ENCODE results near the gene MPPED2. TPM values are rescaled to one million over a fixed set of nuclear protein-coding genes. Genes with fewer than 3 reads are reported as not detected.

MPPED2 gene
- total RNA-seq, 4 donors from 2014 or later, result 2.2 to 4.6 (median 3.3) TPM

DNA sequence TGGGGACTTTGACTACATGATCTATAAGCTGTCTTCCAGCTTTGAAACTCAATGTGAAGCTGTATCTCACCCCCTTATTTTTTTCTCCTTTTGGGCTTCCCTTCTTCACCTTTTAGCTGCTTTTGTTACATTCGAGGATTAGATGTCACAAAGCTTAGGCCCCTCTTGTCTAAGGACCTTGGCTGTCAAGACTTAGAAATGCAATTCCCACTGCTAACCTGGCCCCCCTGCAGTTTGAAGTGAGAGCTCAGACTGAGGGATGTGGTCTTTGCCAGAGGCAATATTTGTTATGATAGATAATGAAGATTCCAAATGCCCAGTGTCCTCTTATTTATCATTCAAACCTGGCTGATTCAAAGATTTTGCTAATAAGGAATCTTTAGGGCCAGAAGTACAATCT lies 135.0 kb downstream of the MPPED2 start:
- intact Hi-C loops (cut with DNase I), result no loop called here
- WGBS, result 88% methylated on average over 1 of the region's 1 CpG
- TF ChIP-seq, protein P1, sequence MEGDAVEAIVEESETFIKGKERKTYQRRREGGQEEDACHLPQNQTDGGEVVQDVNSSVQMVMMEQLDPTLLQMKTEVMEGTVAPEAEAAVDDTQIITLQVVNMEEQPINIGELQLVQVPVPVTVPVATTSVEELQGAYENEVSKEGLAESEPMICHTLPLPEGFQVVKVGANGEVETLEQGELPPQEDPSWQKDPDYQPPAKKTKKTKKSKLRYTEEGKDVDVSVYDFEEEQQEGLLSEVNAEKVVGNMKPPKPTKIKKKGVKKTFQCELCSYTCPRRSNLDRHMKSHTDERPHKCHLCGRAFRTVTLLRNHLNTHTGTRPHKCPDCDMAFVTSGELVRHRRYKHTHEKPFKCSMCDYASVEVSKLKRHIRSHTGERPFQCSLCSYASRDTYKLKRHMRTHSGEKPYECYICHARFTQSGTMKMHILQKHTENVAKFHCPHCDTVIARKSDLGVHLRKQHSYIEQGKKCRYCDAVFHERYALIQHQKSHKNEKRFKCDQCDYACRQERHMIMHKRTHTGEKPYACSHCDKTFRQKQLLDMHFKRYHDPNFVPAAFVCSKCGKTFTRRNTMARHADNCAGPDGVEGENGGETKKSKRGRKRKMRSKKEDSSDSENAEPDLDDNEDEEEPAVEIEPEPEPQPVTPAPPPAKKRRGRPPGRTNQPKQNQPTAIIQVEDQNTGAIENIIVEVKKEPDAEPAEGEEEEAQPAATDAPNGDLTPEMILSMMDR (IDR thresholded peaks at IDR 0.05), result no peak
- TF ChIP-seq POLR2AphosphoS5 (IDR thresholded peaks at IDR 0.05) (no peak), POLR2A (IDR thresholded peaks at IDR 0.05; ENCODE audit: low read depth) (no peak), EP300 (IDR thresholded peaks at IDR 0.05) (no peak)
- no peaks in the 10 kb centered on the region for H3K36me3 ChIP-seq
- no peaks in the 10 kb centered on the region for H3K9me3 ChIP-seq
- H3K27me3 ChIP-seq, result no peaks in the 10 kb centered on the region
- no peak overlapping the region for H3K4me3 ChIP-seq
- no peak for DNase-seq (ENCODE audit: extremely low spot score)
- no peak overlapping the region for H3K27ac ChIP-seq (replicated peaks in 1 of 4)
- H3K4me1 ChIP-seq, result peaks cover 22 to 33% (median 26%) of the 10 kb centered on the region in 4 donors

DNA sequence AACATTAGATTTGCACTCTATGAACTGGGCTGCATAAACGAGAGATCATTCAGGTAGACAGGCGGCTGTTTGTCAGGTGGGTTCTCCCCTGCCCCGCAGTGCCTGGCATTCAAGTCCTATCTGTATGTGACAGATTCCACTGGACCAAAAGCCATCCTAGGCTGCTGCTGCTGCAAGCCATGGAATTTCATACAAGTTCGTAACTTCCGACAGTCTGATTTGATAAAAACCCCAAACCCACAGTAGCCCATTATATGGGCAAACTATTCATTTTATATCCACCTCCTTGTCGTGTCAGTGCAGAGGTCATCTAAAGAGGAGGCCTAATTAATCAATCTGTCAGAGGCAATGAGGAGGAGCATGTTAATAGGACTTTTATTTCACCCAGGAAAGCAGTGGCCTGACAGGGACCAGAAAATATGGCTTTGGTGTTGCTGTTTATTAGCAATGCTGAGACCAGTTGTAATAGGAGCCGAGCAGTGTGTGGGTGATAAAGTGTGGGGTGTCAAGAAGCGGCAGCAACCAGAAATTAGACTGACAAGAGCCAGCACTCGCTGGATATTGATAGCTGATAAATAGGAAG lies 139.0 kb downstream of the MPPED2 start:
- H3K36me3 ChIP-seq, result no peaks in the 10 kb centered on the region

DNA sequence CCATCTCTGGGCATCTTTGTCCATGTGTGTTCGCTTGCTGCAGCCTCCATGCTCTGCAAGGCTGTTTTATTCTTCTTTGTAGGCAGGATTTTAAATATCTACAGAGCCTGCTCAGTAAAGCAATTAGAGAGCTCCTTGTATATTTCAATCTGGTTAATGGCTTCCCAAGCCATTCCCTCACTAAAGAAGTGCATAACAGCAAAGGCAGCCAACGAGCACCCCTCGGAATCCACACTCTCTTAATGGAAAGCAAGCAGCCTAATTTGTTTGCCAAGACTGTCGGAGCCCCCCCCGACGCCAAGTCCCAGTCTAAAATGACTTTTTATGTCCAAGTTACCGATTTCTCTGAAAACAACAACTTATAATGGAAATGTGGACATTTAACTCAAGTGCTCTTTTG lies 139.6 kb downstream of the MPPED2 start:
- no peaks in the 10 kb centered on the region for H3K27me3 ChIP-seq
- H3K36me3 ChIP-seq, result no peaks in the 10 kb centered on the region
- H3K4me1 ChIP-seq, result peaks cover 0 to 9% (median under 1%) of the 10 kb centered on the region in 4 donors
- H3K27ac ChIP-seq (replicated peaks in 1 of 4), result no peak overlapping the region
- 83% methylated on average over 7 of the region's 7 CpGs for WGBS
- no peak for DNase-seq (ENCODE audit: extremely low spot score)
- no peak overlapping the region for H3K4me3 ChIP-seq
- TF ChIP-seq, protein P1 (IDR thresholded peaks at IDR 0.05), result no peak
- TF ChIP-seq EP300 (IDR thresholded peaks at IDR 0.05) (no peak), POLR2A (IDR thresholded peaks at IDR 0.05; ENCODE audit: low read depth) (no peak), POLR2AphosphoS5 (IDR thresholded peaks at IDR 0.05) (no peak)
- H3K9me3 ChIP-seq, result no peaks in the 10 kb centered on the region
- intact Hi-C loops (cut with DNase I), result no loop called here

More for the DNA sequence above, 139.0 kb downstream of the MPPED2 start:
- Histone ChIP-seq H3K9me3 (no peaks in the 10 kb centered on the region), H3K4me3 (no peak overlapping the region), H3K27ac (replicated peaks in 1 of 4) (no peak overlapping the region), H3K4me1 (peaks cover 0 to 12% (median 5%) of the 10 kb centered on the region in 4 donors), H3K27me3 (no peaks in the 10 kb centered on the region)
- intact Hi-C loops (cut with DNase I), result no loop called here
- DNase-seq (ENCODE audit: extremely low spot score), result no peak
- TF ChIP-seq POLR2A (IDR thresholded peaks at IDR 0.05; ENCODE audit: low read depth) (no peak), EP300 (IDR thresholded peaks at IDR 0.05) (no peak), POLR2AphosphoS5 (IDR thresholded peaks at IDR 0.05) (no peak)
- TF ChIP-seq, protein P1 (IDR thresholded peaks at IDR 0.05), result no peak
- 82% methylated on average over 9 of the region's 9 CpGs for WGBS

DNA sequence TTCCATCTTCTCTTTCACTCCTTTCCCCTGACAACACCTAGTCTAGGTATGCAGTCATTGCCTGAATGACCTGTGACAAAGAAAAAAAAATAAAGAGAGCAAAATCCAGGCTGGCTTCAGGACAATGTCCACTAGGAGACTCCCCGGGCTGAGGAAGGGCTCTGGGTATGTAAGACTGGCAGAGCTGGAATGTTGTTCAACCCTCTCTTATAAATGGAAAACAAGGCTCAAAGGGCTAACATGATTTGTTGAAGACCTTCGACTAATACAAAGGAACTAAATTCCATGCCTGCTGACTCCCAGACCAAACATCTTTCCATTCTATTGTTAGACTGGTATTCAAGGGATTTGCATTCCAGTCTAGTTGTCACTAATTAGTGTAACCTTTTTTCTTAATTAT lies 141.1 kb downstream of the MPPED2 start:
- WGBS, result 81% methylated on average over 2 of the region's 2 CpGs
- no peak for DNase-seq (ENCODE audit: extremely low spot score)
- H3K9me3 ChIP-seq, result no peaks in the 10 kb centered on the region
- intact Hi-C loops (cut with DNase I), result no loop called here
- H3K36me3 ChIP-seq, result no peaks in the 10 kb centered on the region
- no peak overlapping the region for H3K27ac ChIP-seq (replicated peaks in 1 of 4)
- no peak overlapping the region for H3K4me3 ChIP-seq
- no peak for TF ChIP-seq EP300 (IDR thresholded peaks at IDR 0.05)
- TF ChIP-seq, protein P1 (IDR thresholded peaks at IDR 0.05), result no peak
- no peak for TF ChIP-seq POLR2A (IDR thresholded peaks at IDR 0.05; ENCODE audit: low read depth)
- TF ChIP-seq POLR2AphosphoS5 (IDR thresholded peaks at IDR 0.05), result no peak
- H3K4me1 ChIP-seq, result peaks cover 0 to 9% (median 0%) of the 10 kb centered on the region in 4 donors
- H3K27me3 ChIP-seq, result no peaks in the 10 kb centered on the region

DNA sequence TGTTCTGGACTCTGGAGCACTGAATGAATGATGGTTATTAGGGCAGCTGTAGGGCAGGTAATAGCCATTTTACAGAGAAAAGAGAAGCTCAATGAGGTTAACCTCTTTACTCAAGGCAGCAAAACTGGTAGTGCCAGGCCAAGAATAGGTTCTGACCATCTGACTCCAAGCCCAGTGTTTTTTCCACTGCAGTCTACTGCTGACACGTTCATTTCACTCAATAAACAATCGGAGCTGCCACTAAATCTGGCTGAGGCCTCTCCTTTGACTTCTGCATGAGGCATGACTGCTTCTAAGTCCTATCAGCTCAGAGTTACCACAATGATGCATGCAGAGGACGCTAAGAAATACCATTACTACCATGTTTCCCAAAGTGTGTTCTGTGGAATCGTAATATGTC lies 145.6 kb downstream of the MPPED2 start:
- no peaks in the 10 kb centered on the region for H3K9me3 ChIP-seq
- TF ChIP-seq, protein P1 (IDR thresholded peaks at IDR 0.05), result no peak
- TF ChIP-seq EP300 (IDR thresholded peaks at IDR 0.05) (no peak), POLR2A (IDR thresholded peaks at IDR 0.05; ENCODE audit: low read depth) (no peak), POLR2AphosphoS5 (IDR thresholded peaks at IDR 0.05) (no peak)
- no peak overlapping the region for H3K4me3 ChIP-seq
- H3K27me3 ChIP-seq, result no peaks in the 10 kb centered on the region
- H3K36me3 ChIP-seq, result no peaks in the 10 kb centered on the region
- intact Hi-C loops (cut with DNase I), result no loop called here
- H3K27ac ChIP-seq (replicated peaks in 1 of 4), result no peak overlapping the region
- peaks cover 0 to 11% (median 3%) of the 10 kb centered on the region in 4 donors for H3K4me1 ChIP-seq
- DNase-seq (ENCODE audit: extremely low spot score), result no peak
- 81% methylated on average over 4 of the region's 4 CpGs for WGBS

Data from esophagus muscularis mucosa (tissue), 4 donors.